SHP77 treated with DMSO at 0.1 percent for 48 hours (cell line): ENCODE data around the gene PLEKHN1.

ENCODE experiments used
- DNase-seq: peaks from one replicate; lab custom pipeline; 2025; lab: John Stamatoyannopoulos, UW

The PLEKHN1 gene, protein sequence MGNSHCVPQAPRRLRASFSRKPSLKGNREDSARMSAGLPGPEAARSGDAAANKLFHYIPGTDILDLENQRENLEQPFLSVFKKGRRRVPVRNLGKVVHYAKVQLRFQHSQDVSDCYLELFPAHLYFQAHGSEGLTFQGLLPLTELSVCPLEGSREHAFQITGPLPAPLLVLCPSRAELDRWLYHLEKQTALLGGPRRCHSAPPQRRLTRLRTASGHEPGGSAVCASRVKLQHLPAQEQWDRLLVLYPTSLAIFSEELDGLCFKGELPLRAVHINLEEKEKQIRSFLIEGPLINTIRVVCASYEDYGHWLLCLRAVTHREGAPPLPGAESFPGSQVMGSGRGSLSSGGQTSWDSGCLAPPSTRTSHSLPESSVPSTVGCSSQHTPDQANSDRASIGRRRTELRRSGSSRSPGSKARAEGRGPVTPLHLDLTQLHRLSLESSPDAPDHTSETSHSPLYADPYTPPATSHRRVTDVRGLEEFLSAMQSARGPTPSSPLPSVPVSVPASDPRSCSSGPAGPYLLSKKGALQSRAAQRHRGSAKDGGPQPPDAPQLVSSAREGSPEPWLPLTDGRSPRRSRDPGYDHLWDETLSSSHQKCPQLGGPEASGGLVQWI

DNA sequence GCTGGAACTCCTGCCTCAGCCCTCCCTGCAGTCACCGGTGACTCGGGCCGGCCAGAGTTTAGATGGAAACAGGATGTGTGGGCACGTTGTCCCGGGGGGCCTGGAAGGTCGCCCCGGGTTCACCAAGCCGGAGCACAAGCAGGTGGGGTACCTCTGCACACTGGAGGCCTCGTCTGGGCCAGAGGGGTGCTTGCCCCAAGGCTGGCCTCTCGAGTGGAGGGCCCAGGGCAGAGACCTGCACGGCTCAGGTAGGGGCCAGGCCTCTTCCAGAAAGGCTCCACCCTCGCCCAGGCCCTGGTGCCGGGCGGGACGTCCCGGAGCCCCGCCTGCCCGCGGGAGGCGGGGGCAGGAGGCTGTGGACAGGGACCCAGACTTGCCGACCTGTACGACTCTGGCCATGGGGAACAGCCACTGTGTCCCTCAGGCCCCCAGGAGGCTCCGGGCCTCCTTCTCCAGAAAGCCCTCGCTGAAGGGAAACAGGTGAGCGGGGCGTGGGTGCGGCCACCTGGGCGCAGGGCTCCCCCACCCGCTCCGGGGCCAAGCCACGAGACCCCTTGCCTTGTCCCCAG, at the start of gene PLEKHN1:
TSS of gene PLEKHN1 (plus strand) at position 348 of the 569 bp plus-strand sequence. CDS start at position 398, 50 bp downstream.
- no peak for DNase-seq

DNA sequence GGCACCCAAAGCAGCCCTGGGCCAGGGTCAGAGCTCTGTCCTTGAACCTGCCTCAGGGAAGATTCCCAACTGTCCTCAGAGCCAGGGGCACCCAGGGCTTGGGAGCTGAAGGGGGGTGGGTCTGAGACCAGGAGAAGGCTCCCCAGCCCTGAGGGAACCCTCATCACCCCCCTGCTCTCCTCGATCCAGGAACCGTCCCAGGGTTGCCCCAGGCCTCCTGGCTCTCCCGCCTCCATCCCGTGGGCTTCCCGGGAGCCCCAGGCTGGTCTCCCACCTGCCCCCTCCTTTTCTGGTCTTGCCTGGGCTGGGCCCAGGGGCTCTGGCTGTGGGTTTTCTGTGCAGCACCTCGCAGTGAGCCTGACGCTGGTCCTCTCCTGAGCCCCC, 49.2 kb upstream of the PLEKHN1 start:
- DNase-seq = no peak

DNA sequence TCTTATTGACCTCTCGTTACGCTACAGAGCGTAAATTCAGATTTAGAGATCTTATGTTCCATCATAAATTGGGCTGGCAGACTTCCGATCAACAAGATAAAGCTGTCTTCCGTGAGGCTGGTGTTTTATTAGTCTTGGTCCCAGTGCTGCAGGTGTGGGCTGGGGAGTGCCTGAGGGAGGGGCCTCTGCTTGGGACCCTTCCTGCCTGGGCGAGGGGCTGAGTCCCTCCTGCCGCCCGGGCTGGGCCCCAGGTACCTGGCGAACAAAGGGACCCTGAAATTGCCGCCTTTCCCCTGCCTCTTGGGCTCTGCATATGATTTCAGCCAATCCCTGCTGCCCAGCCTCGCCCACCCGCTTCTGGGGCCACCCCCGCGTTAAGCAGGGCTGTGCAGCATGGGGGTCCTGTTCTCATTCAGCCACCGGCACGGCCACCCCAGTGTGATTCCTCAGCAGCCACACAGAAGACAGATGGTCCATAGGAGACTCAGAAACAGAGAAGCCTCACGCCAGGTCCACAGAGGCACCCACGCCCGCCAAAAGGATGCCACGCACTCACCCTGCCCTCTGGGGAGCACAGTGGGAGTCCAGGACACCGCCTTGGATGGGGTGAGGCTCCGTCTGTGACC, 48.7 kb upstream of the PLEKHN1 start:
- DNase-seq = no peak

DNA sequence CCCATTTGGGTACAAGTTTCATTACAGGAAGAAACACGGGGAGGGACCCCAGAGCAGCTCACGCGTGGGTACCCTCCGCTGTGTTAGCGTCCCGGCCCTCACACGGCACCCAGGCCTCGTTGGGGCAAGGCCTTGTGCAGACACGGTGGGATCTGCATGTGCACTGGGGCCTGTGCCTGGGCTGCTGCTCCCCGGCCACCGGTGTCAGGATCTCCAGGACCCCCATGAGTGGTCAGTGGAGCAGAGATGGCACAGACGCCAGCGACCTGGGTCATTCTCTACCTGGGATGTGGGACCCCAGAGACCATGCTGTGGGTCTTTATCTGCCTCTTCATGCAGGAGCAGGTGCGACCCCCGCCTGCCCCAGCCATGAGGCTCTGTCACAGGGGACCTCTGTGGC, 47.9 kb upstream of the PLEKHN1 start:
- DNase-seq = no peak

DNA sequence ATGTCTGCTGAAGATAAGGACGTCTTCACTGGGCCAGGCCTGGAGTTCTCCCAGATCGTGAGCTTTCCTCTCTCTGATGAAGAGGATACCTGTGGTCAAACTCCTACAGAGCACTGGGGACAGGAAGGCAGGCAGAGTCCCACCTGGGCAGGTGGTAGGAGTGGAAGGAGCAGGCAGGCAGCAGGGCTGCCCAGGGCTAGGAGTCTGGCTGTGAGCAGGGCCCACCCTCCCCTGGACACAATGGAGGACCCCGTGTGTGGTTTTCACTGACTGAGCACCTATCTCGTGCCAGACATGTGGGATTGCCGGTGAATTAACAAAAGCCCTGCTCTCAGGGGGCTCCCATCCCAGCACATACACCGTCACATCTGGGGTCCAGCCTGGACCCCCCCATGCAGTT, 47.4 kb upstream of the PLEKHN1 start:
- DNase-seq = no peak

DNA sequence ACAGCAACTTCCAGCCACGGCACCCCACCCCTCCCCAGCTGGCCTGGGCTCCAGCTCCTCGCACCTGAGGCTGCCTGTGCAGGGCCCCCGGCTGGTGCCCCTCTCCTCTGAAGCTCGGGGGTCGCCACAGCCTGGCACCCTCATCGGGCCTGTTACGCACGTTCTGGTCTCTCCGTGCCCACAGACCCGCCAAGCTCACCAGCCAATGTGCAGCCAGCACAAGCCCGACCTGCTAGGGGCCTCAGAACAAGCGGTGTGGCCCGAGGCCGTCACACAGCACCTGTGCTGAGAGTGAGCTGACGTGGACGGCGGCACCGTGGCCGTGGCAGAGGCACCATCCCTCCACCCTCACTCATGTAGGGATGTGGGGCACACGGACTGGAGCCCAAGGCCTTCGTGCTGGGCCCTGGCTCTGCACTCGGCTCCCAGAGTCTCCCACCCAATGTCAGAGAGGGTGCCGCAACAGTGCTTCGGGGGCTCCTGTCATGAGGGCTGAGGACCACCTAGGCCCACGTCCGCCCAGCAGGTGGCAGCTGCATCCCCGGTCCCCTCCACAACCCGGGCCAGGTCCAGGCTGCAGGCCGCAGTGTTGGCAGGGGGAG, 46.9 kb upstream of the PLEKHN1 start:
- DNase-seq = no peak

DNA sequence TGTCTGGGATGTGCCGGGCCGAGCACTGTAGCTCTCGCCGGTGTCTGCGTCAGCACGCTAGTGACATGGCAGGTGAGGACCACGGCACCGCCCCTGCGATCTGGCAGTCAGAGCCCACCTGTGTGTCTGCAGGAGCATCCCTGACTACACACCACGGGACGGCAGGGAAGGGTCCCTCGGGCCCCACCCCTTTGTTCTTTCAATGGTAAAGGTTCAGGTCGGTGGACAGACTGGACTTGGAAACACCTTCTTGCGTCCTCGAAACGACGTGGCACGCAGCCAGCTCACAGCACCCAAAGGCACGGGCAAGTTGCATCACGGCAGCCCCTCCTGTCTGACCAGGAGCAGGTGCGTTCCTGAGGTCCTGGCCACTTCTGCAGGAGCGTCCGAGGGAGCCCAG, 46.3 kb upstream of the PLEKHN1 start:
- no peak for DNase-seq

DNA sequence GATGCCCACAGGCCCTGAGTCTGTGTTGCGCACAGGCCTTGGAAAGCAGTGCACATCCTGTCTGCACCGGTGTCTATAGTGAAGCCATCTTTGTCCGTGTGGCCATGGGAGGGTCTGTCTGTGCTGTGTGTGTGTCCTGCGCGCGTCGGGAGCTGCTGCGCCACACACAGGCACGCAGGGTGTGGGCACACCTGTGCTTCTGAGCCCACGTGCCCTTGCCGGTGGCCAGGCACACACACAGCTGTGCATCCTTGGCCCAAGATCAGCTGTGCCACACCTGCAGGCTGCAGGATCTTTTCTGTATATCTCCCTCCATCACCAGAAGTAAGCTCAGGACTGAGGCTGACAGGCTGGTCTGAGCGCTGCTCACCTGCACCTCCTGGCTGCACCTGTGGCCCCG, 45.8 kb upstream of the PLEKHN1 start:
- no peak for DNase-seq

DNA sequence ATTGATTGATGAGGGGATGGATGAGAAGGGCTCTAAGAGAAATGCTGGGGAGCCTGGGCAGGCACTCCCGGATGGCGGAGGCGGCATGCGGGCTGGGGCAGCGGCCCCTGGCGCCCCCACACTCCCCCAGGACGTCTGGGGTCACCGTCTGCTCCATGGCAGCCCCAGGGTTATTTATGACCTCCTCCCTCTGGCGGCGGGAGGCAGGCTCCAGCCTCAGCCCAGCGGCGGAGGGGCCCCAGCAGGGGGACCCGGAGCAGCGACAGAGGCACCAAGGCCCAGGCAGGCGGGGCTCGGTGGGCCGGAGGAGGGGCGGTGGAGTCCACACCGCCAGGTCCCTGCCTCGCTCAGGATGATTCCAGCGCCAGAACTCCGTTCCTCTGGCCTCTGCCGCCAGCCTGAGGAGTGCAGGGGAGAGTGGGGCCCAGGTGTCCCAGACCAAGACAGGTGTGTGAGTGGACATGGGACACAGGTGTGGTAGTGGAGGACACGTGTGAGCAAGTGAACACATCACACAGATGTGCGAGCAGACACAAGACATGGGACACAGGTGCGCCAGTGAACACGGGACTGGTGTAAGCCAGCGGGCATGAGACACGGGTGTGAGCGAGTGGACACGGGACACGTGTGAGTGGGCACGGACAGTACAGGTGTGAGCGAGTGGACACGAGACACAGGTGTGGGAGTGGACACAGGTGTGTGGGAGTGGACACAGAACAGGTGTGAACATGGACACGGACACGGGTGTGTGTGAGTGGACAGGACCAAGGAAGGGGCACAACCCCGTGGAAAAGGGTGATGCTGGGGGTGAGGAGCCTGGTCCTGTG, 45.1 kb upstream of the PLEKHN1 start:
- DNase-seq = peak; percentile 57

DNA sequence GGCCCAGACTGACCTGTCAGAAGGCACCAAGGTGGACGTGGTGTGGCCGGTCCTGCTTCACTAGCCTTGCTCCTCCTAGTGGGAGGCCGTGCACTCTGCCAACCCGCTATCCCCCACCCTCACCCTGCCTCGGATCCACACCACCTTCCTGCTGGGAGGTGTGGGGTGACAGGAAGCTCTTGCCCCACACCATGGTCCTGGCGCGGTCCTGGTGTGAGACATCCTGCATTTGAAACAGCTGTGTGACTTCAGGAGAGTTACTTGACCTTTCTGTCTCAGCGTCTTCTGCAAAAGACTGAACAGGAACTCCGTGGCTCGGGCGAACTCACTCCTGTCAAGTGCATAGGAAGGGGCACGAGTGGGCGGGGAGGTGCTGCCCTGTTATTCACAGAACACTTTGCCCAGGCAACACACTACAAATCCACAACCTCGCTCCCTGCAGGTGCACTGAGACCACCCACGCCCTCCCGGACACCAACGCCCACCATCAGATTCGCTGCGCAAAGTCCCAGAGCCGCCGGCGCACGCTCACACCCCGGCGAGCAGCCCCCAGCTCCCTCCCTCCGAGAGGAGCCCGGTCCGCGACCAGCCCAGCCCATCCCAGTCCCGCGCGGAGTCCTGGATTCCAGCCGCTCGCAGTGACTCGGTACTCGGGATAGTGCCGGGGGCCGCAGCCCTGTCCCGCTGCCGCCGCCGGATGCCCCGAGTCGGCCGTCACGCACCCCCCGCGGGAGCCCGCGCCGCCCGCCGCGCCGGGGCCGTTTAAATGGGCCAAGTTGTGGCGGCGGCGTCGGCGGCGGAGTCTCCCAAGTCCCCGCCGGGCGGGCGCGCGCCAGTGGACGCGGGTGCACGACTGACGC, 42.9 kb upstream of the PLEKHN1 start, which contains the start of gene SAMD11:
TSS of gene SAMD11 (plus strand) at position 793 of the 860 bp plus-strand sequence. CDS start 509 bp downstream, outside the sequence.
- DNase-seq = no peak

DNA sequence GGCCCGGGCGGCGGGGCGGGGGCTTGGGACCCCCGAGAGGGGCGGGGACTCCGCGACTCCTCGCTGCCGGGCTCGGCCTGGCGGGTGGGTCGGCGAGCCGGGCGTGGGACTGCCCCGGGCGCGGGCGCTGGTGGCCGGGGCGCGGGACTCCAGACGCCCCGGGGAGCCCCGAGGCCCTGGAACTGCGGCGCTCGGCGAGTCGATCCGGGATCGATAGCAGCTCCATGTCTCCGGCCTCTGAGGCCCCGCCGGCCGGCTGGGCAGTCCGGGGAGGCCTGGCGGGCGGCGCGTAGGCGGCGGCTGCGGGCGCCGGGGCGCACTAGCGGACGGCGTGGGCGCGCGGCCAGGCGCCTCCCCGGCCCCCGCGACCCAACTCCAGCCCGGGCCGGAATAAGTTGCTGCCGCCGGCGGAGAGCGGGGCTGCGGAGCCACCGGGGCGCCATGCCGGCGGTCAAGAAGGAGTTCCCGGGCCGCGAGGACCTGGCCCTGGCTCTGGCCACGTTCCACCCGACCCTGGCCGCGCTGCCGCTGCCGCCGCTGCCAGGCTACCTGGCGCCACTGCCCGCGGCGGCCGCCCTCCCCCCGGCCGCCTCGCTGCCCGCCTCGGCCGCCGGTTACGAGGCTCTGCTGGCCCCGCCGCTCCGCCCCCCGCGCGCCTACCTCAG, 42.2 kb upstream of the PLEKHN1 start:
- no peak for DNase-seq

DNA sequence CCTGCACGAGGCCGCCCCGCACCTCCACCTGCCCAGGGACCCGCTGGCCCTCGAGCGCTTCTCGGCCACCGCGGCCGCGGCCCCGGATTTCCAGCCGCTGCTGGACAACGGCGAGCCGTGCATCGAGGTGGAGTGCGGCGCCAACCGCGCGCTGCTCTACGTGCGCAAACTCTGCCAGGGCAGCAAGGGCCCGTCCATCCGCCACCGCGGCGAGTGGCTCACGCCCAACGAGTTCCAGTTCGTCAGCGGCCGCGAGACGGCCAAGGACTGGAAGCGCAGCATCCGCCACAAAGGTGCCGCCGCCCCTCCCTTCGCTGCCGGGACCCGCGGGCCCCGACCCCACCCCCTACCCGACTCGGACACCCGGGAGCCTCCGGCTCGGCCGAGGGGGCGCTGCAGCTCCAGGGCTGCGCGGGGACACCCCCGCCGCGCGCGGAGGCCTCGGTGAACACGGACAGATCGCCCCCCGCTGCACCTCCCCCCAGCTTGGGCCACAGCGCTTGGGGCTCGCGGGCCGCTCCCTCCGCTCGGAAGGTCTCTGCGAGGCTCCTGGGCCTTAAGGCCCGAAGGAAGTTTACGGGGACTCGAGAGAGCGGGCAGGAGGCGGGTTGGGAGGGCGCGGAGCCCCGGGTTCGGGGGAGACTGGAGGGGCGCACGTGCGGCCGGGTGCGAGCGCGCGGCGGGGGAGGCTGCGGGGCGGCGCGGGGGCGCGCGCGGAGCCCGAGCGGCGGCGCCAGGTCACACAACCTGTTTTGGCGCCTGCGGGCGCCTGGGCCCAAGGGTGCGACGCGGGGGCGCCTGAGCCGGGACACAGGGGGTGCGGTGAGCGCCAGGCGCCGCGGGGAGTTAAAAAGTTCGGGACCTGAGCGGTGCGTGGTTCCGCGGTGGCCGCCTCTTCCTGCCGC, 41.4 kb upstream of the PLEKHN1 start:
- no peak for DNase-seq

DNA sequence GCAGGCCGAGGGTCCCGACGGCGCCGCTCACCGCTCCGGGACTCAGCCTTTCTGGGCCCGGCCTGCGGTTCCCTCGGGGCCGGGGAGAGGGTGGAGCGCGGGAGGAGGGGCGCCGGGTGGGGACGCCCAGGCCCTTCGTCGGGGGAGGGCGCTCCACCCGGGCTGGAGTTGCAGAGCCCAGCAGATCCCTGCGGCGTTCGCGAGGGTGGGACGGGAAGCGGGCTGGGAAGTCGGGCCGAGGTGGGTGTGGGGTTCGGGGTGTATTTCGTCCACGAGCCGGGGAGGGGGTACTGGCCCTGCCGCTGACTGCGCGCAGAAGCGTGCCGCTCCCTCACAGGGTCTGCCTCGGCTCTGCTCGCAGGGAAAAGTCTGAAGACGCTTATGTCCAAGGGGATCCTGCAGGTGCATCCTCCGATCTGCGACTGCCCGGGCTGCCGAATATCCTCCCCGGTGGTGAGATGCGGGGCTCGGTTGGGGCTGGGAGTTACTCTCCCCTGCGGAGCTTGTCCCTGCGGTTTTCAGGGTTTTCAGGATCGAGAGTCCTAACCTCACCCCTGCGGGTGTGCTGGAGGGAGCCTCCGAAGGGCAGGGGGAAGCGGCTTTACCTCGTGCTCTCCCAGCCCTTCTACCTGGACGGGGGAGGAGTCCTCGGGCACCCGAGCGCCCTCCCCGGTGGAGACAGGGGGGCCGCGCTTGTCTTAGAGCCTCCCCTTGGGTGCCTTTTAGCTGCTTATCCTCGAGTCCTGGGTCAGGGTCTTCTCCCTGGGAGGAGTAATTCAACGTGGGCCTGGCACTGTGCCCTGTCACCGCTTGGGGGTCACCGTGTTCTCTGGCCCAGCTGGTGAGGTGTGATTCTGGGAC, 40.5 kb upstream of the PLEKHN1 start:
- no peak for DNase-seq

DNA sequence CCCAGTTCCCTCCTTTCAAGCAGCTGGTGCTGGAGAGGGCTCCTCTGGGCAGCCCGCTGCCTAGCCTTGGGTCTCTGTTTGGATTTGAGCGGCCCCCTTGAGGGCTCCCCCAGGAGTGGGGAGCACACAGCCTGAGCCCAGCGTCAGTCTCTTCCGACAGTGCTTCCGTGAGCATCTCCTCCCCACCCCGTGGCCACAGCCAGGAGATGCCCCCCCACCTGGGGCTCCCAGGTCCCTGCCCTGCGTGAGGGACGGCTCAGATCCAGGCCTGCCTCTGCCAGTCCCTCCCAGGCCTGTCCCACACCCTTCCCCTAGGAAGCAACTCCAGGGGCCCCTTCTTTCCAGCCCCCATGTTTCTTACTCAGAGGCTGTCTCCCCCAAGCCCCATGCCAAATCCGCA, 39.0 kb upstream of the PLEKHN1 start:
- DNase-seq = no peak

DNA sequence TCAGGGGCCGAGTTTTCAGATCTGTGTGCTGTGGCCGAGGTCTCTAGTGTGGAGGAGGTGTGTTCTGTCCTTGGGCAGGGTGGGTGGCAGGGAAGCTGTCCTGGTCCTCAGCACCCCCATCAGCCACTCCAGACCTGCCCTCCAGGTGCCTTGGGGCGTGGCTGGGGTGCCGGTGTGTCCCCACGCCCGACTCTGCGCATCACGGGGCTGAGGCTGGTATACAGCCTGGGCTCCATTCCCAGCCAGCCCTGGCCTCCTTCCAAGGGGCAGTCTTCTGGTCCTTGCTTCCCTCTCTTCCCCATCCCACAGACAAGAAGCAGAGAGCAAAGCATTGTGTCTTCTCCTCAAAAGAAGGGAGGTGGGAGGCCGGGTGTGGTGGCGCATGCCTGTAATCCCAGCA, 38.5 kb upstream of the PLEKHN1 start:
- no peak for DNase-seq

DNA sequence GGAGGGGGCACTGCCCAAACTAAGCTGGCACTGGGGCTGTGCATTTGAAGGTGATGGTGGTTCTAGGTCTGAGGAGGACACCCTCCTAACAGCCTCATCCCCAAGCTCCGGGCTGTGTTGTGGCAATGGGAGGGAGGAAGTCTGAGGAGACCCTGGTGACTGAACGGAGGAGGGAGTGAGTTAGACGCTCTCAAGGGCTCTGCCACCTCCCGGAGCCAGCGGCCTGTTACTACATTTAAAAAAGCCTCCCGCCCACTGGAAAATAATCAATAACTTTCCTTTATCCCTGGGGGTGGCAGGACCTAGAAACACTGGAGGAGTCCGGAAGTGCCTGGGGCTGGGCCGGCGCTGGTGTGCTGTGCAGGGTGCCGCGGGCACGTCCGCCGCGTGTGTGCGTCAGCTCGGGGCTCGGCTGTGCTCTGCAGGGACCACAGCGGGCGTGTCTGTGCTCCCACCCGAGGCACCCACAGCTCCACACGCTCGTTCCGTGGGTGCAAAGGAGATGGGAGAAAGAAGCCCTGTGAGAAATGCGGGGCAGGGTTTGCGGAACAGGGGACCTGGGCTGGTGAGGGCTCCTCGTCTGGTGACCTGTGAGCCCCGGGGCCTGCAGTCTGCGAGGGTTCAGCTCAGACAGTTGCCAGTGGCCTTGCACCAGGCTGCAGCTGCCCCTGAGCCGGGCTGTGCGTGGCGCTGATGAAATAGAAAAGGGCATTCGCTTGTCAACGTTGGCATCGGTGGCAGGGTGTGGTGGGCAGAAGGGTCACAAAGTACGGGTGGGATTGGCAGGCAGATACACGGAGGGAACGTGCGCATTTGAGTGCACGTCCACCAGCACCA, 37.2 kb upstream of the PLEKHN1 start:
- DNase-seq = no peak
